H9 (cell line): Measurements from ENCODE around the gene TUBB1. TPM values are rescaled to one million over a fixed set of nuclear protein-coding genes. Genes with fewer than 3 reads are reported as not detected.

ENCODE experiments used
- DNase-seq: peaks from one replicate; pipeline ENCODE4 v3.0.0-alpha.2; 2017
- H2AFZ ChIP-seq: one replicate; pipeline ENCODE4 v1.6.1; 2013; ENCODE audit warnings: mild to moderate bottlenecking, low read length, control low read depth, moderate library complexity
- H2AK5ac ChIP-seq: 2 replicates; pipeline ENCODE4 v1.6.1; 2013; ENCODE audit warnings: low read length, control low read depth, mixed read lengths; ENCODE audit not compliant: insufficient read length
- H2BK120ac ChIP-seq: one replicate; pipeline ENCODE4 v1.6.1; 2013; ENCODE audit warnings: low read depth, mild to moderate bottlenecking, low read length, control low read depth, inconsistent platforms; ENCODE audit not compliant: poor library complexity, severe bottlenecking
- H2BK12ac ChIP-seq: 2 replicates; pipeline ENCODE4 v1.6.1; 2013; ENCODE audit warnings: low read length, control low read depth, mixed read lengths, low read depth; ENCODE audit not compliant: insufficient read length
- H2BK15ac ChIP-seq: 2 replicates; pipeline ENCODE4 v1.6.1; 2013; ENCODE audit warnings: low read depth, low read length, control low read depth
- H2BK20ac ChIP-seq: one replicate; pipeline ENCODE4 v1.6.1; 2013; ENCODE audit warnings: low read depth, mild to moderate bottlenecking, low read length, control low read depth, inconsistent platforms; ENCODE audit not compliant: poor library complexity, severe bottlenecking
- H2BK5ac ChIP-seq: 2 replicates; pipeline ENCODE4 v1.6.1; 2013; ENCODE audit warnings: low read length, control low read depth, mixed read lengths; ENCODE audit not compliant: insufficient read length
- H3K14ac ChIP-seq: 2 replicates; pipeline ENCODE4 v1.6.1; 2013; ENCODE audit warnings: low read length, control low read depth; ENCODE audit not compliant: insufficient read depth
- H3K18ac ChIP-seq: 2 replicates; pipeline ENCODE4 v1.6.1; 2013; ENCODE audit warnings: low read depth, mild to moderate bottlenecking, mixed read lengths, low read length, control low read depth; ENCODE audit not compliant: insufficient read length
- H3K23ac ChIP-seq: 2 replicates; pipeline ENCODE4 v1.6.1; 2013; ENCODE audit warnings: low read length, control low read depth, mixed read lengths, low read depth; ENCODE audit not compliant: insufficient read length
- H3K23me2 ChIP-seq: 2 replicates; pipeline ENCODE4 v1.6.1; 2013; ENCODE audit warnings: low read depth, mild to moderate bottlenecking, mixed read lengths, low read length, control low read depth; ENCODE audit not compliant: insufficient read length, poor library complexity, severe bottlenecking
- H3K27ac ChIP-seq: 2 replicates; pipeline ENCODE4 v1.5.1; 2013; ENCODE audit warnings: low read length, control low read depth, mixed read lengths, low read depth; ENCODE audit not compliant: insufficient read length
- H3K27me3 ChIP-seq: 2 replicates; pipeline ENCODE4 v1.6.1; 2013; ENCODE audit warnings: low read length, control low read depth, inconsistent platforms; ENCODE audit not compliant: insufficient read depth
- H3K4ac ChIP-seq: 2 replicates; pipeline ENCODE4 v1.6.1; 2013; ENCODE audit warnings: low read depth, mild to moderate bottlenecking, control low read depth, inconsistent platforms, low read length, moderate library complexity
- H3K4me1 ChIP-seq: 2 replicates; pipeline ENCODE4 v1.6.1; 2013; ENCODE audit warnings: low read length, control low read depth, inconsistent platforms; ENCODE audit not compliant: insufficient read depth
- H3K4me2 ChIP-seq: 2 replicates; pipeline ENCODE4 v1.6.1; 2013; ENCODE audit warnings: low read length, control low read depth, mixed read lengths; ENCODE audit not compliant: insufficient read length, insufficient read depth
- H3K56ac ChIP-seq: 2 replicates; pipeline ENCODE4 v1.6.1; 2013; ENCODE audit warnings: low read depth, mild to moderate bottlenecking, mixed read lengths, low read length, control low read depth; ENCODE audit not compliant: insufficient read length
- H3K79me1 ChIP-seq: 2 replicates; pipeline ENCODE4 v1.6.1; 2013; ENCODE audit warnings: low read depth, mild to moderate bottlenecking, moderate library complexity, low read length, control low read depth, inconsistent platforms; ENCODE audit not compliant: insufficient read depth, poor library complexity, severe bottlenecking
- H3K79me2 ChIP-seq: 2 replicates; pipeline ENCODE4 v1.6.1; 2013; ENCODE audit warnings: low read length, control low read depth, inconsistent platforms; ENCODE audit not compliant: insufficient read depth
- H3K9ac ChIP-seq: 2 replicates; pipeline ENCODE4 v1.6.1; 2013; ENCODE audit warnings: low read length, control low read depth, mixed read lengths; ENCODE audit not compliant: insufficient read length; ENCODE audit errors: extremely low read depth
- H3K9me3 ChIP-seq: one replicate; pipeline ENCODE4 v1.6.1; 2013; ENCODE audit warnings: low read depth, low read length, inconsistent platforms; ENCODE audit not compliant: control insufficient read depth
- H3T11ph ChIP-seq: one replicate; pipeline ENCODE4 v1.6.1; 2013; ENCODE audit warnings: mild to moderate bottlenecking, low read length, control low read depth, inconsistent platforms
- H4K20me1 ChIP-seq: one replicate; pipeline ENCODE4 v1.6.1; 2013; ENCODE audit not compliant: control insufficient read depth, insufficient read length, insufficient read depth
- H4K5ac ChIP-seq: 2 replicates; pipeline ENCODE4 v1.6.1; 2013; ENCODE audit warnings: low read depth, mild to moderate bottlenecking, mixed read lengths, low read length, control low read depth; ENCODE audit not compliant: insufficient read length
- H4K8ac ChIP-seq: replicated peaks from 2 replicates; pipeline ENCODE4 v1.6.1; 2013; ENCODE audit warnings: low read length, control low read depth, mixed read lengths, low read depth; ENCODE audit not compliant: insufficient read length
- H4K91ac ChIP-seq: 2 replicates; pipeline ENCODE4 v1.6.1; 2013; ENCODE audit warnings: low read depth, mild to moderate bottlenecking, moderate library complexity, mixed read lengths, low read length, control low read depth; ENCODE audit not compliant: insufficient read length
- H3K27ac Mint-ChIP-seq, 3 experiments: 2 replicates in 2 of 3; 3 replicates in 1 of 3; pipeline ENCODE4 v1.8.0; 2020 to 2021; ENCODE audit warnings: mixed read lengths in 3 of 3, mild to moderate bottlenecking in 1 of 3, moderate library complexity in 1 of 3
- H3K27me3 Mint-ChIP-seq: 2 replicates; pipeline ENCODE4 v1.8.0; 2021; ENCODE audit warnings: low read depth, mild to moderate bottlenecking, moderate library complexity, mixed read lengths
- H3K36me3 Mint-ChIP-seq, 3 experiments: 2 replicates in 2 of 3; 3 replicates in 1 of 3; pipeline ENCODE4 v1.8.0; 2020 to 2021; ENCODE audit warnings: low read depth in 3 of 3, mixed read lengths in 3 of 3; ENCODE audit not compliant: insufficient read depth in 1 of 3
- H3K4me1 Mint-ChIP-seq, 2 experiments: 2 replicates each; pipeline ENCODE4 v1.8.0; 2020; ENCODE audit warnings: mixed read lengths in 2 of 2
- H3K4me3 Mint-ChIP-seq, 2 experiments: 2 replicates in 1 of 2; 3 replicates in 1 of 2; pipeline ENCODE4 v1.8.0; 2020 to 2021; ENCODE audit warnings: mild to moderate bottlenecking in 2 of 2, mixed read lengths in 2 of 2, moderate library complexity in 1 of 2
- H3K9me3 Mint-ChIP-seq, 2 experiments: 2 replicates in 1 of 2; 3 replicates in 1 of 2; pipeline ENCODE4 v1.8.0; 2020; ENCODE audit warnings: mild to moderate bottlenecking in 2 of 2, mixed read lengths in 2 of 2, moderate library complexity in 1 of 2
- WGBS: extraction: QIAGEN DNeasy Blood & Tissue Kit; methylation state at CpG from one replicate; pipeline ENCODE4 v1.1.7; 2013; ENCODE audit warnings: missing lambda C conversion rate, low lambda C conversion rate, mixed read lengths; ENCODE audit not compliant: insufficient read length; ENCODE audit errors: extremely low coverage; 5-methylcytosine and 5-hydroxymethylcytosine counted together
- total RNA-seq: library from RNA; stranded (reverse); gene quantifications from 2 replicates; pipeline ENCODE4 v1.2.1, GENCODE V29; 2021
- TF ChIP-seq, protein P1 (sequence below): fragments of 200-600 bp; sonication (generic); conservative IDR thresholded peaks from 3 replicates; pipeline ENCODE4 v1.8.0; 2021; ENCODE audit warnings: antibody characterized with exemption, mild to moderate bottlenecking

Gene TUBB1
- total RNA-seq, 1 experiment from 2014 or later, result not detected

DNA sequence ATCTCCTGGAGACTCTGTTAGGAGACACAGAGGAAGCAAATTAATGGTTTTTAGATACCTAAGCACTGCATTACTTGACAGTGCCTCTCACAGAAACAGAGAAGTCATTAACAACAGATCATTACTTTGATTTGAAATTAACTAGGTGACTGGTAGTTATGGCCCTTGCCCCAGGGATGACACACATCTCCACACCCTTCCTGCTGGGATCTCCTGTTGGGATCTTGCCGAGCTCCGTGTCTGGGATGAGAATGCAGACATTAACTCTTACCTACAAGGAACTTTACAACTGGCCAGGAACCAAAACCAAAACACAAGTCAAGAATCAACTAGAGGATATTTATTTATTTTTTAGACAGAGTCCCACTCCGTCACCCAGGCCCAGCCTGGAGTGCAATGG lies 25.6 kb downstream of the TUBB1 start:
- no peak for DNase-seq
- no peak overlapping the region for H3K18ac ChIP-seq
- H3K27ac ChIP-seq, result no peak overlapping the region
- H3K9me3 ChIP-seq, result no peaks in the 10 kb centered on the region
- H3K4me1 ChIP-seq, result 0 out of 2 replicates have a peak, but pooled peaks cover 2% of the 10 kb centered on the region
- no peak overlapping the region for H3K23ac ChIP-seq
- H2BK12ac ChIP-seq, result no peak overlapping the region
- no CpG with 5 or more reads among the region's 3 CpGs for WGBS
- no peak overlapping the region for H2BK20ac ChIP-seq
- no peaks in the 10 kb centered on the region; a peak in 1 of 5 replicates for H3K9me3 Mint-ChIP-seq
- H3K4me2 ChIP-seq, result no peak overlapping the region
- H3K23me2 ChIP-seq, result peaks cover 9% of the 10 kb centered on the region
- H3K79me2 ChIP-seq, result peaks cover 10% of the 10 kb centered on the region
- H2AFZ ChIP-seq, result no peak overlapping the region
- H4K20me1 ChIP-seq, result no peaks in the 10 kb centered on the region
- H2AK5ac ChIP-seq, result no peak overlapping the region
- no peaks in the 10 kb centered on the region for H3K27me3 ChIP-seq
- no peak overlapping the region for H4K5ac ChIP-seq
- peaks cover 19% of the 10 kb centered on the region for H3K27me3 Mint-ChIP-seq
- H3K4me3 Mint-ChIP-seq, result no peak overlapping the region
- H3K36me3 Mint-ChIP-seq, result peaks cover 9 to 16% (median 13%) of the 10 kb centered on the region in 3 experiments; a peak in 6 of 7 replicates
- H3K4me1 Mint-ChIP-seq, result peaks cover 13 to 18% of the 10 kb centered on the region in 2 experiments
- no peak overlapping the region for H2BK120ac ChIP-seq
- no peak overlapping the region for H3K56ac ChIP-seq
- no peak overlapping the region for H4K91ac ChIP-seq
- H3T11ph ChIP-seq, result no peak overlapping the region
- H3K79me1 ChIP-seq, result no peaks in the 10 kb centered on the region
- TF ChIP-seq, protein P1, sequence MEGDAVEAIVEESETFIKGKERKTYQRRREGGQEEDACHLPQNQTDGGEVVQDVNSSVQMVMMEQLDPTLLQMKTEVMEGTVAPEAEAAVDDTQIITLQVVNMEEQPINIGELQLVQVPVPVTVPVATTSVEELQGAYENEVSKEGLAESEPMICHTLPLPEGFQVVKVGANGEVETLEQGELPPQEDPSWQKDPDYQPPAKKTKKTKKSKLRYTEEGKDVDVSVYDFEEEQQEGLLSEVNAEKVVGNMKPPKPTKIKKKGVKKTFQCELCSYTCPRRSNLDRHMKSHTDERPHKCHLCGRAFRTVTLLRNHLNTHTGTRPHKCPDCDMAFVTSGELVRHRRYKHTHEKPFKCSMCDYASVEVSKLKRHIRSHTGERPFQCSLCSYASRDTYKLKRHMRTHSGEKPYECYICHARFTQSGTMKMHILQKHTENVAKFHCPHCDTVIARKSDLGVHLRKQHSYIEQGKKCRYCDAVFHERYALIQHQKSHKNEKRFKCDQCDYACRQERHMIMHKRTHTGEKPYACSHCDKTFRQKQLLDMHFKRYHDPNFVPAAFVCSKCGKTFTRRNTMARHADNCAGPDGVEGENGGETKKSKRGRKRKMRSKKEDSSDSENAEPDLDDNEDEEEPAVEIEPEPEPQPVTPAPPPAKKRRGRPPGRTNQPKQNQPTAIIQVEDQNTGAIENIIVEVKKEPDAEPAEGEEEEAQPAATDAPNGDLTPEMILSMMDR, result no peak
- H2BK5ac ChIP-seq, result no peak overlapping the region
- H3K14ac ChIP-seq, result no peak overlapping the region
- H3K9ac ChIP-seq, result no peak overlapping the region
- H3K27ac Mint-ChIP-seq, result no peak overlapping the region
- H3K4ac ChIP-seq, result no peak overlapping the region
- no peak overlapping the region for H4K8ac ChIP-seq
- no peak overlapping the region for H2BK15ac ChIP-seq
